ENCODE data around the gene PDCD11.
"Not testable (repeated sequence)": the region's sequence is repeated elsewhere in the genome, so short reads cannot be mapped to it uniquely, and the experiment has no call there.

DNA sequence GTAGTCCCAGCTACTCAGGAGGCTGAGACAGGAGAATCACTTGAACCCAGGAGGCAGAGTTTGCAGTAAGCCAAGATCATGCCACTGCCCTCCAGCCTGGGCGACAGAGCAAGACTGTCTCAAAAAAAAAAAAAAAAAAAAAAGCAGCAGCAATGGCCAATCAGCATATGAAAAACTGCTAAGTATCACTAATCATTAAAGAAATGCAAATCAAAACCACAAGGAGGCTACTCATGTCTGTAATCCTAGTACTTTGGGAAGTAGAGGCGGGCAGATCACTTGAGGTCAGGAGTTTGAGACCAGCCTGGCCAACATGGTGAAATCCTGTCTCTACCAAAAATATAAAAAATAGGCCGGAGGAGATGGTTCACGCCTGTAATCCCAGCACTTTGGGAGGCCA, 41.9 kb upstream of the PDCD11 start:
- TF ChIP-seq POLR2A (IDR thresholded peaks at IDR 0.05) = not testable (repeated sequence)
- TF ChIP-seq, protein P1, sequence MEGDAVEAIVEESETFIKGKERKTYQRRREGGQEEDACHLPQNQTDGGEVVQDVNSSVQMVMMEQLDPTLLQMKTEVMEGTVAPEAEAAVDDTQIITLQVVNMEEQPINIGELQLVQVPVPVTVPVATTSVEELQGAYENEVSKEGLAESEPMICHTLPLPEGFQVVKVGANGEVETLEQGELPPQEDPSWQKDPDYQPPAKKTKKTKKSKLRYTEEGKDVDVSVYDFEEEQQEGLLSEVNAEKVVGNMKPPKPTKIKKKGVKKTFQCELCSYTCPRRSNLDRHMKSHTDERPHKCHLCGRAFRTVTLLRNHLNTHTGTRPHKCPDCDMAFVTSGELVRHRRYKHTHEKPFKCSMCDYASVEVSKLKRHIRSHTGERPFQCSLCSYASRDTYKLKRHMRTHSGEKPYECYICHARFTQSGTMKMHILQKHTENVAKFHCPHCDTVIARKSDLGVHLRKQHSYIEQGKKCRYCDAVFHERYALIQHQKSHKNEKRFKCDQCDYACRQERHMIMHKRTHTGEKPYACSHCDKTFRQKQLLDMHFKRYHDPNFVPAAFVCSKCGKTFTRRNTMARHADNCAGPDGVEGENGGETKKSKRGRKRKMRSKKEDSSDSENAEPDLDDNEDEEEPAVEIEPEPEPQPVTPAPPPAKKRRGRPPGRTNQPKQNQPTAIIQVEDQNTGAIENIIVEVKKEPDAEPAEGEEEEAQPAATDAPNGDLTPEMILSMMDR (IDR thresholded peaks at IDR 0.05) = not testable (repeated sequence)
